Kidney (tissue), 14 donors: ENCODE measurements around the gene MOG. TPM values are rescaled to one million over a fixed set of nuclear protein-coding genes. Genes with fewer than 3 reads are reported as not detected.
A peak's percentile ranks its signal among the peaks of the same experiment; 100 is the strongest.

ENCODE experiments used
- DNase-seq, 5 donors: peaks; one replicate each; pipeline ENCODE4 v3.0.0-alpha.2; 2013 to 2020
- FAIRE-seq: peaks from 2 replicates; lab custom pipeline; 2012; peaks lifted over from hg19 to GRCh38; lab: Jason Lieb, UNC
- H3K27ac ChIP-seq, 2 donors: one replicate each; pipeline ENCODE4 v1.7.0; 2013; ENCODE audit warnings: low read depth in 2 of 2, low read length in 2 of 2, inconsistent platforms in 1 of 2
- H3K27me3 ChIP-seq: one replicate; pipeline ENCODE4 v1.7.1; 2013; ENCODE audit warnings: low read length, inconsistent platforms; ENCODE audit not compliant: control insufficient read depth, insufficient read depth
- H3K36me3 ChIP-seq, 3 donors: one replicate each; pipeline versions ENCODE4 v1.7.0 to v1.7.1; 2013; ENCODE audit warnings: low read length in 3 of 3, control low read depth in 1 of 3, inconsistent platforms in 1 of 3; ENCODE audit not compliant: insufficient read depth in 3 of 3, control insufficient read depth in 2 of 3
- H3K4me1 ChIP-seq, 3 donors: one replicate each; pipeline versions ENCODE4 v1.7.0 to v1.7.1; 2013; ENCODE audit warnings: low read length in 3 of 3, inconsistent platforms in 1 of 3, low read depth in 1 of 3; ENCODE audit not compliant: control insufficient read depth in 2 of 3, insufficient read depth in 2 of 3
- H3K4me3 ChIP-seq, 3 donors: one replicate each; pipeline versions ENCODE4 v1.7.0 to v1.8.1; 2013; ENCODE audit warnings: low read length in 3 of 3, control low read depth in 1 of 3, inconsistent platforms in 1 of 3
- H3K9ac ChIP-seq, 3 donors: one replicate each; pipeline versions ENCODE4 v1.7.0 to v1.7.1; 2013; ENCODE audit warnings: low read length in 3 of 3, control low read depth in 1 of 3, inconsistent platforms in 1 of 3
- H3K9me3 ChIP-seq, 3 donors: one replicate each; pipeline versions ENCODE4 v1.7.0 to v1.7.1; 2013; ENCODE audit warnings: low read length in 3 of 3, control low read depth in 1 of 3, inconsistent platforms in 1 of 3; ENCODE audit not compliant: control insufficient read depth in 2 of 3, insufficient read depth in 1 of 3
- intact Hi-C: fragments of 100-400 bp; cut with DNase I; formaldehyde crosslinking; loops from one replicate; pipeline ENCODE4 v1.11.1; 2022
- polyA plus RNA-seq: library from polyadenylated mRNA; stranded (reverse); fragments of 350-450 nt; fragmentation: Illumina TruSeq; extraction: RNeasy Lipid Tissue Mini Kit (QIAGEN cat#74804); gene quantifications from one replicate; pipeline ENCODE4 v1.2.3, GENCODE V29; 2014; ENCODE audit warnings: low read depth, low replicate concordance; ENCODE audit not compliant: insufficient read depth
- total RNA-seq: library from RNA; stranded (reverse); fragmentation: NEBNext Ultra II Directional; extraction: Animal tissue kit (Norgen Biotek cat#: 25700); gene quantifications from one replicate; pipeline ENCODE4 v1.2.1, GENCODE V29; 2021
- TF ChIP-seq, protein P1 (sequence below): IDR thresholded peaks from 3 replicates; pipeline ENCODE4 v1.5.1; 2012; ENCODE audit warnings: mild to moderate bottlenecking, moderate library complexity, borderline replicate concordance; ENCODE audit not compliant: insufficient read depth; ENCODE audit errors: extremely low read depth
- donor health status: control.
- donor health status: control.
- donor health status: control.
- donor health status: control.
- donor health status: control.
- donor health status: DM: yes; HTN: yes; CAD: no.
- donor health status: Normal renal cell carcinoma (clear cell type).

Gene MOG
- total and polyA plus RNA-seq, 2 donors from 2014 or later: not detected

DNA sequence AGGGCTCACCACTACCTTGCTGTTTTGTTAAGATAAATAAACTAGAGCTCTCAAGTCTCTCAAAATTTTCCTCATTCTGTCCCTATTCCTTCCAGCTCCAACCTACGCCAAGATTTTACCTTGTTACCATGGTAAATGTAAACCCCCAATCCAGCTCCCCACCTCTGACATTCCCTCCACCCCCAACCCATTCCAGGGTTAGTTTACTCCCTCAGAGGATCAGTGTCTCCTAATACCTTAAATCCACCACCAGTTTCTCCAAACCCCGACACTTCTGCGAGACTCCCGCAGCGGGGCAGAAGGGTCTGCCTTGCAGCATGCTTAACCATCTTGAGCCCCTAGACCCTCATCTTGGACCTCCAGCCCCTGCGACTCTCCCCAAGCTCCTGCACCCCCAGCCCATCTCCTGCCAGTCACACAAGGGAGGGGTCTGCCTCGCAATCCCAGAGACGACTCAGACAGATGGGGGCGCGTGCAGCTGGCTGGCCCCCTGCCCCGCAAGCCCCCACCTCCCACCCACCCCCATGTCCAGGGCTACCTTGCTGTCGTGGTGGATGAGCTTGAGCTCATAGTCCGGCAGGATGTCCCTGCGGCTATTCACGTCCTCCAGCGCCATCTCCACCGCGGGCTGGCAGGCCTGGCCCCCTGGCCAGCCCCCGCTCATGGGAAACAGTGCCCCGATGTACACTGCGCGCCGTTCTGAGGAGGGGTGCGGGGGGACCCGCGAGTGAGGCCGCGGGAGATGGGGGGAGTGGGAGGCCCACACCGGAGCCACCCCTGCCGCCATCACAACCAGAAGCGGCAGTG lies 29.7 kb upstream of the MOG start:
- H3K27me3 ChIP-seq: no peaks in the 10 kb centered on the region
- H3K9ac ChIP-seq: peak overlapping the region in 1 of 3 donors; percentile 59
- H3K36me3 ChIP-seq: no peaks in the 10 kb centered on the region
- H3K4me1 ChIP-seq: peaks cover 0 to 13% (median 0%) of the 10 kb centered on the region in 3 donors
- peak in 3 of 5 donors; percentile 11 to 70 (median 38) for DNase-seq
- FAIRE-seq: no peak
- H3K9me3 ChIP-seq: no peaks in the 10 kb centered on the region
- H3K4me3 ChIP-seq: peak overlapping the region in 1 of 3 donors; percentile 46
- H3K27ac ChIP-seq: no peak overlapping the region
- TF ChIP-seq, protein P1, sequence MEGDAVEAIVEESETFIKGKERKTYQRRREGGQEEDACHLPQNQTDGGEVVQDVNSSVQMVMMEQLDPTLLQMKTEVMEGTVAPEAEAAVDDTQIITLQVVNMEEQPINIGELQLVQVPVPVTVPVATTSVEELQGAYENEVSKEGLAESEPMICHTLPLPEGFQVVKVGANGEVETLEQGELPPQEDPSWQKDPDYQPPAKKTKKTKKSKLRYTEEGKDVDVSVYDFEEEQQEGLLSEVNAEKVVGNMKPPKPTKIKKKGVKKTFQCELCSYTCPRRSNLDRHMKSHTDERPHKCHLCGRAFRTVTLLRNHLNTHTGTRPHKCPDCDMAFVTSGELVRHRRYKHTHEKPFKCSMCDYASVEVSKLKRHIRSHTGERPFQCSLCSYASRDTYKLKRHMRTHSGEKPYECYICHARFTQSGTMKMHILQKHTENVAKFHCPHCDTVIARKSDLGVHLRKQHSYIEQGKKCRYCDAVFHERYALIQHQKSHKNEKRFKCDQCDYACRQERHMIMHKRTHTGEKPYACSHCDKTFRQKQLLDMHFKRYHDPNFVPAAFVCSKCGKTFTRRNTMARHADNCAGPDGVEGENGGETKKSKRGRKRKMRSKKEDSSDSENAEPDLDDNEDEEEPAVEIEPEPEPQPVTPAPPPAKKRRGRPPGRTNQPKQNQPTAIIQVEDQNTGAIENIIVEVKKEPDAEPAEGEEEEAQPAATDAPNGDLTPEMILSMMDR: no peak
- intact Hi-C loops: no loop called here

DNA sequence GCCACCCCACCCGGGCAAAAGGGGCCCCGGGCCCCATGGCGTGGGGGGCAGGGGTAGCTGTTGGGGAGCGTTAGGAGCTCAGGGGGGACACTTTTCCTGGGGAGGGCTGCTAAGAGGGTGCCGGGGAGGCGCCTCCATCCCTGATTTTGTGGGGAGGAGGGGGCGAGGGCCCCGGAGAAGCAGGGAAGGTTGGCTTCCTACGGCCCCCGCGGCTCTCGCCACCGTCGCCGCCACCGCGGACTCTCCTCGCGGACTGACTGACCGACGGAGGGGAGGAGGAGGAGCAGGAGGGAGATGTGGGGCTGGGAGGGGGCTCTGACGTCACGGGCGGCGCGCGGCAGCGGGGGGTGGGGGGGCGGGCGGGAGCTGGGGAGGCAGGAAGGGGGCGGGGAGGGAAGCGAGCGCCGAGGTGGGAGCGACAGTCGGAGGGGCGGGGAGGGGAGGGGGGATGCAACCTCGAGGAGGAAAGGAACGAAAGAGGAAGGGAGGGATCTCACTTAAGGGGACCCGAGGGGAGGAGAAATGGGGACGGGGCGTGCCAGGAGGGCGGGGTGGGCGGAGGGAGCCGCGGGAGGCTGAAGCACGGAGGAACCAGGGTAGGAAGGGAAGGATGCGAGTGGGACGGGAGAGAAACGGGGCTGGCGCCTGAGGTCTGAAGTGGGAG lies 29.0 kb upstream of the MOG start:
- peak; percentile 79 to 92 (median 90) for DNase-seq
- TF ChIP-seq, protein P1: no peak
- peaks cover 0 to 13% (median 0%) of the 10 kb centered on the region in 3 donors for H3K4me1 ChIP-seq
- no peak for FAIRE-seq
- no peaks in the 10 kb centered on the region for H3K9me3 ChIP-seq
- H3K4me3 ChIP-seq: peak overlapping the region; percentile 64 to 87 (median 69)
- intact Hi-C loops: no loop called here
- no peaks in the 10 kb centered on the region for H3K36me3 ChIP-seq
- peak overlapping the region in 2 of 3 donors; percentile 67 to 77 for H3K9ac ChIP-seq
- H3K27me3 ChIP-seq: no peaks in the 10 kb centered on the region
- peak overlapping the region; percentile 34 to 54 for H3K27ac ChIP-seq

DNA sequence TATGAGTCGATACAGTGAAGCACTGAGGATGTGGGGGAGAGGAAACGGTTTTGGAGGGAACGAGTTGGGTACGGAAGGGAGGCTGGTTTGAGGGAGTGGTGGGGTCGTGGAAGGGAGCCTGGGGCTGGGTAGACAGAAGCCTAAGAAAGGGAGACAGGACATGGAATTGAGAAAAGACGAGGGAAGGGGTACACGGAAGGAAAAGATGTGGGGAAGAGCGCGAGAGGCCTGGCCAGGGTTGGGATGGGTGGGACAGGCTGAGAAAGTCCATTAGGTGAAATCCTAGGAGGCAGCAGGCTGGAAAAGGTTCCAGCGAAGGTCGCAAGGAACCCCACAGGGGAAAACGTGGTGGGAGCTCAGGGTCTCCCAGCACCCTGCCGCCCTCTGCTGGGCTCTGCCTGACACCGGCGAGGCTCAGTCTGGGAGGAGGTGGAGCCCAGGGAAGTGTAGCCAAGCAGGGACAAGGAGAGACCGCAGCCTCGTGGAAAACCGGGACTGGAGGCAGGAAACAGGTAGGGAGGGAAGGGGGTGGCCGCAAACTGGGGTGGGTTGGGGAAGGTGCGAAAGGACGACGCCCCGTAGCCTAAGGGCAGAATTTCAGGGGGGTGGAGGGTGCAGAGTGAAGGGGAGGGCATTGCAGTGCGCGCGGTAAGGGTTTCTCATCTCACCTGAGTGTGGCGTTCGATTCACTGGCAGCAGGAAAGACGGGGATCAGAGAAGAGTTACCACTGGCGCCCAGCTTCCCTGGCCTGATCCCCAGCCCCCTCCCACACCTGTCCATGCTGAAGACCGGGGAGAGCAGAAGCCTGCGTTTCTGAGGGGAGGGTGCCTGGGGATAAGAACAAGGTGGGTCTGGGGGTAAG lies 28.2 kb upstream of the MOG start:
- peak overlapping the region; percentile 34 to 54 for H3K27ac ChIP-seq
- no peaks in the 10 kb centered on the region for H3K36me3 ChIP-seq
- no peaks in the 10 kb centered on the region for H3K27me3 ChIP-seq
- intact Hi-C loops: no loop called here
- H3K4me1 ChIP-seq: peaks cover 0 to 13% (median 0%) of the 10 kb centered on the region in 3 donors
- H3K4me3 ChIP-seq: peak overlapping the region; percentile 64 to 87 (median 69)
- TF ChIP-seq, protein P1: peak; percentile 47
- FAIRE-seq (no peak), DNase-seq (peak; percentile 92 to 96 (median 93))
- peak overlapping the region in 2 of 3 donors; percentile 67 to 77 for H3K9ac ChIP-seq
- no peaks in the 10 kb centered on the region for H3K9me3 ChIP-seq
